Tibial nerve (tissue), 4 donors: ENCODE results near the gene CACNA1G. TPM values are rescaled to one million over a fixed set of nuclear protein-coding genes. Genes with fewer than 3 reads are reported as not detected.

ENCODE experiments used
- DNase-seq, 2 donors: peaks; one replicate each; pipeline ENCODE4 v3.0.0-alpha.2; 2019; ENCODE audit warnings: low spot score in 2 of 2
- H3K27ac ChIP-seq, 4 donors: fragments of 200-600 bp; sonication (generic) in 3 of 4; one replicate each; pipeline ENCODE4 v1.5.1; 2017 to 2019; ENCODE audit warnings: mild to moderate bottlenecking in 1 of 4
- H3K27me3 ChIP-seq, 2 donors: fragments of 200-600 bp; sonication (generic) in 1 of 2; one replicate each; pipeline versions ENCODE4 v1.5.1 to v1.6.0; 2017 to 2019
- H3K36me3 ChIP-seq, 3 donors: fragments of 200-600 bp; sonication (generic); one replicate each; pipeline ENCODE4 v1.5.1; 2018 to 2019
- H3K4me1 ChIP-seq, 4 donors: fragments of 200-600 bp; sonication (generic) in 3 of 4; one replicate each; pipeline ENCODE4 v1.5.1; 2017 to 2019
- H3K4me3 ChIP-seq, 4 donors: fragments of 200-600 bp; sonication (generic) in 3 of 4; one replicate each; pipeline ENCODE4 v1.5.1; 2017 to 2019; ENCODE audit warnings: mild to moderate bottlenecking in 1 of 4, moderate library complexity in 1 of 4
- H3K9me3 ChIP-seq, 4 donors: fragments of 200-600 bp; sonication (generic) in 3 of 4; one replicate each; pipeline ENCODE4 v1.5.1; 2017 to 2019
- CTCF ChIP-seq, 5 experiments: fragments of 200-600 bp in 3 of 5; fragments of 450-650 bp in 2 of 5; sonication (generic) in 3 of 5; IDR thresholded peaks; one replicate each; pipeline ENCODE4 v1.5.1; 2016 to 2019; ENCODE audit warnings: antibody characterized with exemption in 5 of 5, mild to moderate bottlenecking in 3 of 5, moderate library complexity in 2 of 5
- EP300 ChIP-seq, 2 donors: sonication (generic); formaldehyde crosslinking; IDR thresholded peaks; one replicate each; pipeline ENCODE4 v1.6.1; 2017; ENCODE audit warnings: antibody characterized with exemption in 2 of 2, mild to moderate bottlenecking in 1 of 2
- POLR2A ChIP-seq, 2 donors: fragments of 450-650 bp; IDR thresholded peaks; one replicate each; pipeline ENCODE4 v1.6.1; 2017; ENCODE audit warnings: antibody characterized with exemption in 2 of 2, mild to moderate bottlenecking in 2 of 2, moderate library complexity in 2 of 2
- WGBS, 2 donors: methylation state at CpG; one replicate each; pipeline ENCODE4 v1.1.5; 2018; 5-methylcytosine and 5-hydroxymethylcytosine counted together
- total RNA-seq, 4 donors: library from RNA; depleted of rRNA; stranded (reverse); fragments of >200 nt; gene quantifications; one replicate each; pipeline ENCODE4 v1.1.0, GENCODE V29; 2016

CACNA1G gene
- total RNA-seq, 4 donors from 2014 or later, result 0.21 to 2.2 TPM; not detected in 2

DNA sequence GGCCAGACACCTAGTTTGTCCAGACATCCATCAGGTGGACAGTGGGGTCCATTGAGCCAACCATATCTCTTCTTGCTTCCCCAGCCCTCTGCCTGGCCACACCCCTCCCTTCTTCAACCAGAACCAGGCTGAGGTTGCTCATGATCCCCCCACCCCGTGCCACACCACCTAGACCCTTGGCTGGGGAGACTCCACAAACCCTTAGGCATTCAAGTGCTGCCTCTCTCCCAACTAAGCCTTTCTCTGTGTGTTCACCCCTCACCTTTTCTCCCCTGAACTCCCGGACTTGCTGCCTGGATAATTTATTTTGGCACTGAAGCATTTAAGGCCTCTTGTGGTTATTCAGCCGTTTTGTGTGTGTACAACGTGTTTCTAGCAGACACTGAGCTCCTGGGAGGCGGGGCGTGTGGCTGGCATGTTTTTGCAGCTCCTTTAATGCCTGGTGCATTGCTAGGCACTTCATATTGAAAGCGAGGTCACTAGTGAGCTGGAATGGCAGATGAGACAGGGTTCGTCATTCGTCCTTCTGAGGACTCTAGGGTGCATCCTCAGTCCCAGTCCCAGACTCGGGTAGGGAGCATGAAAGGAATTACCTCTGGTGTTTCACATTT is 28.7 kb downstream of the CACNA1G start:
- TF ChIP-seq POLR2A (IDR thresholded peaks at IDR 0.05) (no peak), CTCF (IDR thresholded peaks at IDR 0.05) (no peak), EP300 (IDR thresholded peaks at IDR 0.05) (no peak)
- 40 to 57% methylated on average over 10 of the region's 10 CpGs for whole genome bisulfite sequencing, 2 donors

GRCh38 chr17:50590946-50591737 is 30.6 kb downstream of the CACNA1G start:
- Histone ChIP-seq H3K36me3 (no peaks in the 10 kb centered on the region), H3K27ac (no peak overlapping the region), H3K4me3 (no peak overlapping the region), H3K9me3 (no peaks in the 10 kb centered on the region), H3K27me3 (no peaks in the 10 kb centered on the region), H3K4me1 (peaks cover 0 to 31% (median 2%) of the 10 kb centered on the region in 4 donors)
- TF ChIP-seq EP300 (IDR thresholded peaks at IDR 0.05) (no peak), POLR2A (IDR thresholded peaks at IDR 0.05) (no peak), CTCF (IDR thresholded peaks at IDR 0.05) (no peak)
- DNase-seq, result no peak
- 87 to 91% methylated on average over 10 to 24 of the region's 24 CpGs for WGBS, 2 donors

More for the DNA sequence above, 28.7 kb downstream of the CACNA1G start:
- Histone ChIP-seq H3K4me1 (peaks cover 0 to 31% (median 2%) of the 10 kb centered on the region in 4 donors), H3K9me3 (no peaks in the 10 kb centered on the region), H3K27ac (no peak overlapping the region), H3K36me3 (no peaks in the 10 kb centered on the region), H3K4me3 (no peak overlapping the region), H3K27me3 (no peaks in the 10 kb centered on the region)
- DNase-seq, result no peak

DNA sequence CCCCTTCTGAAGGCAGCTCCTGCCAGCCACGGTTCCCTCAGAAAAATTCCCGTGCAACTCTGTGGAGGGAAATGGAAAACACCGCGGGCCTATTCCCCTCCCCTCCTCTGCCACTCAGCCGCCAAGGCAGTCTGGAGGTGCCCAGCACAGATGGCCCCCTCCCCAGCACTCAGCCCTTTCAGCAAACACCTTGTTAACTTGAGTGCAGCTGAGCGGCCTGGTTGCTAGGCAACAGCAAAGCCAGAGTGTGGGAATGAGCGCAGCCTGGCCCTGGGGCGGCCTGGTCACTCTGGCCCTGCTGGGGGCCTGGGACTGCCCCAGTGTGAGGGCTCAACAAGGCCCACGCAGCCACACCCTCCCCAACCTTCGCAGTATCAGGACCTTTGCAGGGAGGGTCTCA is 32.8 kb downstream of the CACNA1G start:
- Histone ChIP-seq H3K9me3 (no peaks in the 10 kb centered on the region), H3K4me1 (peaks cover 0 to 28% (median 2%) of the 10 kb centered on the region in 4 donors), H3K27ac (no peak overlapping the region), H3K36me3 (no peaks in the 10 kb centered on the region), H3K27me3 (no peaks in the 10 kb centered on the region), H3K4me3 (no peak overlapping the region)
- 50 to 54% methylated on average over 9 to 10 of the region's 10 CpGs for WGBS, 2 donors
- TF ChIP-seq CTCF (IDR thresholded peaks at IDR 0.05) (no peak), EP300 (IDR thresholded peaks at IDR 0.05) (no peak), POLR2A (IDR thresholded peaks at IDR 0.05) (no peak)
- DNase-seq, result no peak

DNA sequence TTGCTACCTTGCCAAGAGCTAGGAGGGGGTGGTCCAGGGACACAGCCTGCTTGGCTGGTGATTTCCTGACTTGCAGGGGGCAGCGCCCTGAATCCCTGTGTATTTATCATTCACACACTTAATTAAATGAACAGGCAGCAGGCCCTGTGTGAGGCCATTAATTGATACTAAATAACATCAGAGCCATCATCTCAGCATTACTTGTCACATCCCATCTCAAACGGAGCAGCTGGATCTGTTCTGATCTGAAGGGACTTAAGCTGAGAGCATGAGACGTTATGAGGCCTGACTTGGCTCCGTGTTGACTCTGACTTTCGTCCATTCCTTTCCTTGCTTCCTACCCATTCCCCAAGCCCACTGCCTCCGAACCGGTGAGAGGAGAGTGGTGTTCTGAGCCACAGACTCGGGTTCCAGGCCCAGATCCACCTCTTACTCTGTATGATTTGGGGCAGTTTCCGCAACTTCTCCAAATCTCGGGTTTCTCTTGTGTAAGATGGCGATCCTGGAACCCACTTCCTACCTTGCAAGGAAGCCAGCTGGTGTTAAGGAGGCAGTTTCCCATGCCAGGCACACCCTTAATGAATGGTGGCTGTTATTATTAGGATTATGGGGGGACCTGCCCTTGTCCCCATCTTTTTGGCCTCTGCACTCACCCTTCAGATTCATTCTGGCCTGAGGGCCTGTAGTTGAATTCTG is 33.8 kb downstream of the CACNA1G start:
- no peak for TF ChIP-seq EP300 (IDR thresholded peaks at IDR 0.05)
- TF ChIP-seq POLR2A (IDR thresholded peaks at IDR 0.05), result no peak
- TF ChIP-seq CTCF (IDR thresholded peaks at IDR 0.05), result no peak
- DNase-seq, result no peak
- Histone ChIP-seq H3K27ac (no peak overlapping the region), H3K4me1 (peaks cover 0 to 19% (median 2%) of the 10 kb centered on the region in 4 donors), H3K4me3 (no peak overlapping the region), H3K27me3 (no peaks in the 10 kb centered on the region), H3K36me3 (no peaks in the 10 kb centered on the region), H3K9me3 (no peaks in the 10 kb centered on the region)
- 77 to 84% methylated on average over 11 of the region's 11 CpGs for WGBS, 2 donors
